ENCODE measurements around the gene MTHFD1.

Gene MTHFD1

DNA sequence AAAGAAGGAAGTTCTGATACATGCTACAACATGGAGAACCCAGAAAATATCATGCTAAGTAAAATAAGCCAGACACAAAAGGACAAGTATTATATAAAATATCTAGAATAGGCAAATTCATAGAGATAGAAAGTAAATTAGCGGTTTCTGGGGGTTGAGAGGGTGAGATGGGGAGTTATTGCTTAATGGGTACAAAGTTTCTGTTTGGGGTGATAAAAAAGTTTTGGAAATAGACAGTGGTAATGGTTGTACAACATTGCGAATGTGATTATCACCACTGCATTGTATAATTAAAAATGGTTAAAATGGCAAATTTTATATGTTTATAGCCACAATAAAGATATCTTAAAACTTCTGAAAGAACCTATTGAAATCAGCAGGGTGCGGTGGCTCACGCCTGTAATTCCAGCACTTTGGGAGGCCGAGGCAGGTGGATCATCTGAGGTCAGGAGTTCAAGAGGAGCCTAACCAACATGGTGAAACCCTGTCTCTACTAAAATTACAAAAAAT, 100.5 kb downstream of the MTHFD1 start:
- DNase-seq (ENCODE audit: low read depth in 2 of 2, low spot score in 1 of 2): no peak

DNA sequence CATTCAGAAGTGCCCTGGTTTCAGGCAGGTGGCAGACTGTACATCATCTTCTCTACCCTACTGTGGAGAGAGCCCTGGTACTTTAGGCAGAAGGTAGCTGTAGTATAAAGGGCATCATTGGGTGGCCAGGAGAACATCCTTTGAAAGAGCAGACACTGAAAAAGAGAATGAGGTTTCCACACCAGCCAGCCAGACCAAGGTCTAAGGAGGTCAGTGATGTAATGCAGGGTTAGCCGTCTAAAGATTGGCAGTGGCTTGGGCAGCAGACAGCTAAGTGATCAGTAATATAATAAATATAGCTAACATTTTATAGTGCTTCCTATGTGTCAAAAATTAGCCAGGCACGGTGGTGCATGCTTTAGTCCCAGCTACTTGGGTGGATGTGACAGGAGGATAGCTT, 103.5 kb downstream of the MTHFD1 start:
- DNase-seq (ENCODE audit: low read depth in 2 of 2, low spot score in 1 of 2): no peak

DNA sequence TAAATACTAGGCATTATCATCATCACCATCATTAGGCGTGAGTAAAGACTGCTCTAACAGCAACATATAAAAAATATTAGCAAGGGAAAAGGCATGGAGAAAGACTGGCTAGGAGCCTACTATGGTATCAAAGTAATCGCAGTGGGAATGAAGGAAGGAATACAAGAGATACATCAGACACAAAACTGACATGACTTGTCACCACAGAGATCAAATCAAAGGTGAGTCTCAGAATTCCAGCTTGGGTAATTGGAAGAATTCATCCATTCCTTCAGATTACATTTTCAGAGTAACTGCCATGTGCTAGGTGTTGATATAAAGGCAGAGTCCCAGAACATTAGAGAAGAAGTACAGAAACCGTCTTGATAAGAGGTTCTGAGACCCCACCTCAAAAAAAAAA, 105.3 kb downstream of the MTHFD1 start:
- no peak for DNase-seq (ENCODE audit: low read depth in 2 of 2, low spot score in 1 of 2)

DNA sequence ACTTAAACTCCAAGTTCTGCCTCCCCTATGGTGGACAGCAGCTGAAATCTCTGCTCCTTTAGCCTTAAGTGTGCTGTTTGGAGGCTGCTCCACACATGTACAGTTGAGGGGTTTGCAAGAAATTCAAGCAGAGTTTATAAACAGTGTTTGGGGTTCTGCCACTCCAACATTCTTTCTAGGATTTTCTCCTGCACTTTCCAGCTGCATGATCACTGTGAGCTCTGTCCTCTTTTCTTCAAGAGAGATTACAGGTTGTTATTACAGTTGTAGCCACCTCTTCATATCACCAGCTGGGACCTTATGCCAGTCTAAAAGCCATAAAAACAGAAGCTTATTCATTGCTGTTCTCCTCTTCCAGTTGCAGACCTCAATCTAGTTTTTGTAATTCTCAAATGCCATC, 107.1 kb downstream of the MTHFD1 start:
- no peak for DNase-seq (ENCODE audit: low read depth in 2 of 2, low spot score in 1 of 2)

DNA sequence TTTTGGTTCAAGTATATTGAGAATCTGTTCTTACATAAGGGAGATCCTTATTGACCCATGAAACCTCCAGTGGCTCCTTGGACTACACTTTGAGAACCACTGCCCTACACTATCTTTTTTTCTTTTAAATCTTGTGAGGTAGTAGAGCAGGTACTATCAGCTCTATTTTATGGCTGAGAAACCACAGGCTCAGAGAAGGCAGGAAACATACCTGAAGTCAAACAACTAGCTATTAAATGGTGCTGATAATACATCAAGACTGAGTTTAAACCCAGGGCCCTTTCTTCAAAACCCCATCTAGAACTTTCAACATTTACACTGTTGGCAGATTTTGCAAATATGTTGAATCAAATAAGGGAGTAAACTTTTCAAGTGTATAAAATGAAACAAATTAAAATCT, 108.6 kb downstream of the MTHFD1 start:
- no peak for DNase-seq (ENCODE audit: low read depth in 2 of 2, low spot score in 1 of 2)

DNA sequence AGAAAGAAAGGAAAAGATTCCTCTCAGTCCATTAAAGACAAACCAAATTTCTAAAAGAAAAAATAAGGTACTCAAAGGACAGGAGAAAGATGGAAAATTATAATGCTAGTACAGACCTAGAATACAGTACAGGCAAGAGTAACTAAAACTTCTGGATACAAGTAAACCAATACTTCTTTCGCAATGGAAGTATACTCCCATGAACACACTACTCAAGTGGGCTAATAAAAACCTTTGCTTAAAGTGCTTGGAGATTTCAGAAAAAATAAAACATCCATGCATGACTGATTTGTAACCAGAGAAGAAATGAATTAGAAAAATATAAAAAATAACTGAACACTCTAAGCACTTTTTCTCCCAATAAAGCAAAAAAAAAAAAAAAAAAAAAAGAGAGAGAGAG, 111.9 kb downstream of the MTHFD1 start:
- no peak for DNase-seq (ENCODE audit: low read depth in 2 of 2, low spot score in 1 of 2)

DNA sequence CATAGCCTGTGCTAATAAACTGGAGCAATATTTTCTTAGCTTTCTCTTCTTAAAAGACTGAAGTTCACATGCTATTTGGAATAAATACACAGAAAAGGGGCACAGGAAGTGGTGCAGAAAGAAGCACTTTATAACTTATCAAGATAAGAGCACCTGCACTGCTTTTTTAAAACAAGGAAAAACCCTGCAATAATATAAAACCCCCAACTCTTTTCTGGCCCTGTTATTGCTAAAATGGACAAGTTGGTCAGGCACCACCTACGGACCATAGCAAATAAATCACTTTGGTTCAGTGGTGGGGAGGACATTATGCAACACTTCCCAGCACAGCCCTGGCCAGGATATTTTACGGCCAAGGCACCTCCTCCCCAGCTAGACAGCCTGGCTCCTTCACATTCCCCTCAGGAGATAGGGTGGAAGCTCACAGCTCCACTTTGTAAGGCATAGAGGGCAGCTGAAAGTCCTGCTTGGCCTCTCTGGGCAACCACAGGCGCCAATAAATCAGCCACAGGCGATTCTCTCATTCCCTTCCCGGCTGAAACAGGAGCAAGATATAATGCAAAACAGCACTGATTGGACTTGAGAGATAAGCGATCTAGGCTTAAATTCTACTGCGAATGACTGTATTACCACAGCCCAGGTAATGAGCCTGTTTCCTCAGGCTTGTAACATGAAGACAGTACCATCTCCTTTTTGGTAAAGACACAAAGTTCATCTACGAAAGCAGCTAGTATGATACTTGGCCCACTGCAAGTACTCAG, 113.4 kb downstream of the MTHFD1 start:
- no peak for DNase-seq (ENCODE audit: low read depth in 2 of 2, low spot score in 1 of 2)

DNA sequence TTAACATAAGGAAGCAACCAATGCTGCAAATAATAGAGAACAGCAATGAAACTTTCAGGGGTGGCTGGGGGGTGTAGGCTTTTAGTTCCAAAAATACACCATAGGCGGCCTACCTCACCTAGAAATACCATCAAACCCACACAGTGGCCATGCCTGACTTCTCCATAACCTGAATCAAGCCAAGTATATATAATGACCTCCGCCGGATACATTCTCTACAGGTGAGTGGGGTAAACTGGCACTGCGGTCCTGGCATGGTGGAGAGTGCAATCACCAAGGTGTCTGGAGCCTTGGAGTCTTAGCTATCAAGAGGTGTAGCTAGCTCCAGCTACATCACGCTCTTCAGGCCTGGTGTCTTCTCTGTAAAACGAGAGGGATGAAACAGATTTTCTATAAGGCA, 114.3 kb downstream of the MTHFD1 start:
- DNase-seq (ENCODE audit: low read depth in 2 of 2, low spot score in 1 of 2): no peak

DNA sequence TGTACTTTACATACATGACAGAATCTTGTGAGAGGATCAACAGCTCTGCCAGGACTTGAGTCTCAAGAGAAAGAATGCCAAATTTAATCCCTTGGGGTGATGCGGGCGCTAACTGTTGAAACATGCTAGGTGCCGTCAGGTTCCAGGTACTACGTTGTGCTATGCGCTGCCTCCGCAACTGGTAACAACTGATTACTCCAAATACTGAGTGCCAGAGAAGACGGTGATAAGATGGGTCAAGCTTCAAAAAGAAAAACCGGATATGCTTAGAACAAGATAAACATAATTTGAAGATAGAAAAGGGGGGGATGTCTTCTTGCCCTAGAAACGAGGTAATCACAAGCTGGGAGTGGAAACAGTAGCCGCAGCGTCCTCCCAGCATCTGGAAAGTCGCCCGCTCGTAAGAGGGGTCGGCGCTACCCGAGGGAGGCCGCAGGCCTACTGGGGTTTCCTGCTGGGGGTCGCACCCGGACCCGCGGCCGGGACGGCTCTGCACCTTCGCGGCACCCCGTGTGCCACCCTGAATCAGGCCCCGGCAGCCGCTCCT, 114.8 kb downstream of the MTHFD1 start:
- no peak for DNase-seq (ENCODE audit: low read depth in 2 of 2, low spot score in 1 of 2)

DNA sequence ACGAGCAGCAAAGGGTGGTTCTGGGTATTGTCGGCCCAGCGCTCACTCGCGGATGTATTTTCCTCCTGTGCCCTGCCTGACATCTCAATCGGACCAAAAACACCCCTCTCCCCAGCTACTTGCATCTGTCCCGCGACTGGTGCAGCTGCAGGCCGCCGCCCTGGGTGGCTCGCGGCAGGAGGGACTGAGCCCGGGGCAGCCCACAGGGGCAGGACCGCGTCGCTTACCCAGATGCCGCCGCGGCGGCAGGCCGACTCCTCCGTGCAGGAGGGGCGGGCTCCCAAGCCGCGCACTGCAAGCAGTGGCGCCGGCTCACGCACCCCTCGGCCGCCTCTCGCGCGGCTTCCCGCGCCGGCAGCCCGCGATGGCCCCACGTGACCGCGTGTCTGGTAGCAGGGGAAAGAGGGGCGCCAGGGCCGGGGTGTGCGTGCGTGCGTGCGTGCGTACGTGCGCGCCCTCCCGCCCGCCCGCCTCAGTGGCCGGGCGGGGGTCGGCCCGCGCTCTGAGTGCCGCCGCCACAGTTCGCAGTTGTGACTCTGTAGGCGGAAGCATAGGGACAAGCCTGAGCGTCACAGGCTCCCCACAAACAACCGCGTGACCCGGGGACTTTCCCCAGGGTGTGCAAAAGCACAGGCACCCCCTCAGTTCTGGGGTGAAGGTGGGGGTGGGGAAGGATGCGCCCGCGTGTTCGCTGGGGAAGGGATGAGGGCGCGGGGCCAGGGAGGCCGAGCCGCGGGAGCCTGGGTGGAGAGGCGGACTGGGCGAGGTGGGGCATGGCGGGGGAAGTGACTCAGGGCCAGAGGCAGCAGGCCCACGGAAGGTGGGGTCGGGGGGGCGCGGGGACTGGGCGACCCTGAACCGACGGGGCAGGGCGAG, 115.5 kb downstream of the MTHFD1 start, which contains the start of gene ZBTB25:
ZBTB25 (minus strand) TSS at position 405 of the 876 bp plus-strand sequence. CDS start 13,305 bp downstream, outside the sequence.
- DNase-seq (ENCODE audit: low read depth in 2 of 2, low spot score in 1 of 2): peak; percentile 93 to 94

DNA sequence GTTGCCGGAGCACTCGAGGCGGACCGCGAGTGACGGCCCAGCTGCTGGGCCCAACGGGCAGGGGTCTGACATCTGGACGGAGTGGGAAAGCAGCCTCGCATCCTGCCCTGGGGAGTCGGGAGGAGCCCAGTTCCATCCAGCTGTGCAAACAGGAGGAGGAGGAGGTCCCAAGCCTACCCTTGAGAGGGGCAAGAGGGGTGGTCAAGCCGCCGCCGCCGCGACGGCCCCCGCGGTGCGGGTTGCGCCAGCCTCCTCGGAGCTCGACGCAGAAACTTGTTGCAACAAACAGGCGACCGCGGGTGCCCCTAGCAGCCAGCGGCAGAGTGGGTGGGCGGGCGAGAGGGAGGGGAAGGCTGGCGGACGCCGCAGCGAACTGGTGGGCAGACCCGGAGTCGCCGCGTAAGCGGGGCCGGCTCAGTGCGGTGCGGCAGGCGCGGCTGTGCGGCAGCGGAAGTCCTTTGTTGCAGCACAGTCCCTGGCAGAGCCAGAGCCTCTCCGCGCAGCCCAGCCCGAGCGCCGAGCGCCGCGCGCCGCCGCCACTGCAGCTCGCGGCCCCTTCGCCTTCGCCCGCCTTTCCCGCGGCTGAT, 116.2 kb downstream of the MTHFD1 start, which contains the start of gene ZBTB1:
ZBTB1 (plus strand) TSS at position 461 of the 587 bp plus-strand sequence. CDS start 16,735 bp downstream, outside the sequence.
- DNase-seq (ENCODE audit: low read depth in 2 of 2, low spot score in 1 of 2): peak; percentile 59 to 81

DNA sequence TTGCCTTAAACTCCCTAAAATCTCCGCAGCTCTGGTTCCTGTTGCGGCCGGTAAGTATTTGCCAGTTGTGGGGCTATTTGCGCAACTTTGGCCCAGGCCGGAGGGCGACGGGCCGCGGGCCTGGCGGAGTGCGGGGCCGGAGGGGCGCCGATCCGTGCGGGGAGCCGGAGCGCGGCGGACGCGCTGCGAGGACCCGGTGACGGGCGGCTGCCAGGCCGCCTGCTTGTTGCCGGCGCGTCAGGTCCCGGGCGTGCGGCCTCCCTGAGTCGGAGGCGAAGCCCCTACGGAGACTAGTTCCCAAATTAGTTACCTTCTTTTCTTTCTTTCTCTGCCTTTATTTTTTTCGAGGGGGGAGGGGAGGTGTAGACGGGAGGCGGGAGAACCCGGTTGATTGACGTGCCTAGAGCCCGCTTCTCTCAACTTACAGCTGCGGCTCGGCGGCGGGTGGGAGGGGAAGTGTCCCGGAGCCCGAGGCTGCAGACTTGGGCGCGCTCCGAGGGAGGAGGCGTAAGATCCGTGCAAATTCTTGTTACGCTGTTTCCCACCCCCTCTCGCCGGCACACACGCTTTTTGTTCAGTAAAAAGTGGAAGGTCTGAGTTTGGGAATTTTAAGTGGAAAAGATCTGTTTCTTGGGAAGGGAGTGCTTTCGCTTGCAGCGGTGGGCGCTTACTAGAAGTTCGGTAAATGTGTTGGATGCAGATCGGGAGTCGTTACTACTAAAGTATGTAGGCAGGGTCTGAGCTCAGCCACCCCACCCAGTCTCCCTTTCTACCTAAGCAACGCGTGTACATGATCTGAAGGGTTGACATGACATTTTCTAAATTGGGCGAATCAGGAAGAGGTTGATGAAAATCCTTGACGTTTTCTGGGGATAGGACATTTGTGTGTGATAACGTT, 117.0 kb downstream of the MTHFD1 start:
- peak; percentile 56 to 72 for DNase-seq (ENCODE audit: low read depth in 2 of 2, low spot score in 1 of 2)

DNA sequence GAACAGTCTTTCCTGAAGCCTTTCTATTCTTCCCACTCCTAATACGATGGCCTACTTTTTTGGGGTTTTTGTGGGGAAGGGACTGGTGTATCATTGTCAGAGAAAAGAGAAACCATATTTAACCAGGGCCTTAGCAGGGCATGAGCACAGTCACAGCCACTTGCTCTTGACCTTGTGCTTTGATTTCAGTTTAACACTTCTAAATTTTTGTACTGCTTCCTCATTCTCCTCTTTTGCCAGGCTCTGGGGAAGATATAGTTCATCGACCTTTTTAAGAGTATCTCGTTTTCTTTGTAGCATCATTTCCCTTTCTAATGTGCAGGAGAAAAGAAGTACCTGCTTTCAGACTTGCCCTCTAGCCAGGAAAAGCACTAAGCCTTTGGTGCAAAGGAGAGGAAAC, 118.6 kb downstream of the MTHFD1 start:
- no peak for DNase-seq (ENCODE audit: low read depth in 2 of 2, low spot score in 1 of 2)

DNA sequence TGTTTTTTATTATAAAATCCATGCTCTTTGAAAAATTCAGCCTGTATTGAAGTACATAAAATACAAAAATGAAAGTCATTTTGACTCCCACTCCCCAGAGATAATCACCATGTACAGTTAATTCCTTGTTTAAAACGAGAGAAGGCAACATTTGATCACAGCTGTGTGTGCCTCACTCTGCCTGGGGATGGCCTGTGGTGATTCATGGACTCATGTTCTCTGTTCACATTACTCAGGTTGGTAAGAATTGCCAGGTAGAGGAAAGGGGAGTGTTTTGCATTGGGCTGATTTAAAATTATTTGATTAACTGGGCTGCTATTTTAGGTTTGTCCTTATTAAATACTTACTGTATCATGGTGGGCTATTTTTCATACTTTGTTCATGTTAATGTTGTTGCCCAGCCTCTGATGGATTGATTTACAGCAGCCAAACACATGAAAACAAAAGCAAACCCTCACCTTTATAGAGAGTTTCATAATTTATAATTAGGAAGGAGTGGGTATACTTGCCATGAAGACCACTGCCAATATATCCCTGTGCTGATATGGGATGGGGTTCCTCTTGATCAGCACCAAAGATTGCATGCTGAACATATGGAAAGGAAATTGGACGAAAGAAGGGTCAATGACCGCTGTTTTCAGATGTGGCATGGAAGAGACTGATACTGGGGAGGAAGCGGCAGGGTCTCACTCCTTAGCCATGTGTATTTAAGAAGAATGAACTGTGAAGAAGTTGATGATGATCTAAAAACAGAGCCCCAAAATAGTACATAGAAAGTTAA, 119.4 kb downstream of the MTHFD1 start:
- peak in 1 of 2 donors; percentile 13 for DNase-seq (ENCODE audit: low read depth in 2 of 2, low spot score in 1 of 2)

DNA sequence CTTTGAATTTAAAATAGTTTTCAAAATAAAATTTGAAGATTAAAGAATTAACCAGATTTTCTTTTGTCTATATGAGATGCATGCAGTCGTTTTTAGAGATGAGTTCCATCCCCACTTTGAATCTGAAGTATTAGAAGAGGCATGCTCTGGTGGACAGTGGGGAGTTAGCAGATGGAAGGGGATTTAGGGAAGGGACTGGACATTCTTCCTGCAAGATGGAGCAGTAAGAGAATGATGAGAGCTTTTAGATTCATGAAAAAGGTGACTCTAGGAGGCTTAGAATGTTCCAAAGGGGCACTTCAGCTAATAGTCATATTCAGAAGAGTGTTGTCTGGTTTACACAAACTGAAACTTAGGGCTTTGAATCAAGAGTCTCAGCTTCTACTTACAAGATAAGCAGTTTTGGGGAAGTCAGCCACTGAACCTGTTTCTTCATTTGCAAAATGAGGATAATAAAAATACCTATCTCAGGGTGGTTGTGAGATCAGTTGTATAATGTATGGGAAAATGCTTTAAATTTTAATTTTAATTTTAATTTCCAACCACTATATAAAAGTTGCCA, 120.1 kb downstream of the MTHFD1 start:
- DNase-seq (ENCODE audit: low read depth in 2 of 2, low spot score in 1 of 2): no peak

DNA sequence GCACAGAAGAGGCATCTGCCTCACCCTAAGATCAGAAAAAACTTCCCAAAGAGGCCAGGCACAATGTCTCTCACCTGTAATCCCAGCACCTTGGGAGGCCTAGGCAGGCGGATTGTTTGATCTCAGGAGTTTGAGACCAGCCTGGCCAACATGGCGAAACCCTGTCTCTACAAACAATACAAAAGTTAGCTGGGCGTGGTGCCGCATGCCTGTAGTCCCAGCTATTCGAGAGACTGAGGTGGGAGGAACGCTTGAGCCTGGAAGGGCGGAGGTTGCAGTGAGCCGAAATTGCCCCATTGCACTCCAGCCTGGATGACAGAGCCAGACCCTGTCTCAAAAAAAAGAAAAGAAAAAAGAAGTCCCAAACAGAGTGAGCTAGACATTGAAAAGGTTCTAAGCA, 120.9 kb downstream of the MTHFD1 start:
- DNase-seq (ENCODE audit: low read depth in 2 of 2, low spot score in 1 of 2): no peak
